Activated CD8-positive, alpha-beta memory T cell treated with anti-CD3 and anti-CD28 coated beads, Interleukin-2, amount 50 U/mL, for 24 hours (primary cell): ENCODE data around the gene POLR2C.
A peak's percentile ranks its signal among the peaks of the same experiment; 100 is the strongest.
"Not testable (repeated sequence)": the region's sequence is repeated elsewhere in the genome, so short reads cannot be mapped to it uniquely, and the experiment has no call there.

Source experiments
- DNase-seq: peaks from one replicate; pipeline ENCODE4 v3.0.0-alpha.2; 2020; ENCODE audit errors: extremely low read depth

The POLR2C gene

GRCh38 chr16:57479205-57479975 lies 16.9 kb downstream of the POLR2C start:
- no peak for DNase-seq

- no peak for DNase-seq
These were observed 17.7 kb downstream of the POLR2C start for GRCh38 chr16:57479976-57480753.

GRCh38 chr16:57480754-57481230 lies 18.3 kb downstream of the POLR2C start:
- DNase-seq: no peak

- no peak for DNase-seq
These were observed 18.9 kb downstream of the POLR2C start for GRCh38 chr16:57481421-57481820.

GRCh38 chr16:57482845-57483545 lies 20.5 kb downstream of the POLR2C start:
- DNase-seq: no peak

GRCh38 chr16:57483725-57484514 lies 21.4 kb downstream of the POLR2C start:
- DNase-seq: no peak

- DNase-seq: no peak
These were observed 22.1 kb downstream of the POLR2C start for GRCh38 chr16:57484515-57485005.

- no peak for DNase-seq
These were observed 22.8 kb downstream of the POLR2C start for GRCh38 chr16:57485091-57485915.

GRCh38 chr16:57485916-57486857 lies 23.7 kb downstream of the POLR2C start, which contains the start of gene DOK4:
Gene DOK4, minus strand, starts transcription at chr16:57486493. Its CDS starts 6,986 bp downstream, at chr16:57479507.
- peak; percentile 58 for DNase-seq

GRCh38 chr16:57486858-57487834 lies 24.7 kb downstream of the POLR2C start:
- DNase-seq: no peak

GRCh38 chr16:57489229-57489628 lies 26.8 kb downstream of the POLR2C start:
- no peak for DNase-seq

- DNase-seq: no peak
These were observed 31.3 kb downstream of the POLR2C start for GRCh38 chr16:57493767-57494166.

- no peak for DNase-seq
These were observed 34.6 kb downstream of the POLR2C start for GRCh38 chr16:57497121-57497520.

GRCh38 chr16:57498031-57498430 lies 35.6 kb downstream of the POLR2C start:
- DNase-seq: no peak

GRCh38 chr16:57499941-57500340 lies 37.5 kb downstream of the POLR2C start:
- DNase-seq: not testable (repeated sequence)

- DNase-seq: no peak
These were observed 38.2 kb downstream of the POLR2C start for GRCh38 chr16:57500578-57501111.

GRCh38 chr16:57501492-57501891 lies 39.0 kb downstream of the POLR2C start:
- DNase-seq: no peak
